Subcutaneous abdominal adipose tissue (tissue), 5 donors: ENCODE measurements around the gene RASSF1.

Experiments
- H3K27ac ChIP-seq: one replicate; pipeline ENCODE4 v1.7.0; 2013; ENCODE audit warnings: low read depth, mild to moderate bottlenecking, inconsistent platforms, low read length, moderate library complexity
- H3K27me3 ChIP-seq, 5 donors: one replicate each; pipeline ENCODE4 v1.7.0; 2013; ENCODE audit warnings: low read length in 5 of 5, inconsistent platforms in 1 of 5; ENCODE audit not compliant: control insufficient read depth in 5 of 5, insufficient read depth in 4 of 5
- H3K36me3 ChIP-seq, 5 donors: one replicate each; pipeline ENCODE4 v1.7.0; 2013; ENCODE audit warnings: low read length in 5 of 5; ENCODE audit not compliant: control insufficient read depth in 5 of 5, insufficient read depth in 5 of 5
- H3K4me1 ChIP-seq, 5 donors: one replicate each; pipeline ENCODE4 v1.7.0; 2013; ENCODE audit warnings: low read length in 5 of 5, mild to moderate bottlenecking in 3 of 5, moderate library complexity in 1 of 5; ENCODE audit not compliant: control insufficient read depth in 5 of 5, insufficient read depth in 5 of 5
- H3K4me3 ChIP-seq, 5 donors: one replicate each; pipeline ENCODE4 v1.7.0; 2013; ENCODE audit warnings: low read length in 5 of 5, low read depth in 1 of 5
- H3K9ac ChIP-seq, 5 donors: one replicate each; pipeline ENCODE4 v1.7.0; 2013; ENCODE audit warnings: low read length in 5 of 5, mild to moderate bottlenecking in 4 of 5, moderate library complexity in 3 of 5
- H3K9me3 ChIP-seq, 5 donors: one replicate each; pipeline ENCODE4 v1.7.0; 2013; ENCODE audit warnings: low read length in 5 of 5; ENCODE audit not compliant: control insufficient read depth in 5 of 5
- donor health status: healthy.
- donor health status: healthy.
- donor health status: healthy.
- donor health status: healthy.
- donor health status: healthy.

RASSF1 gene

GRCh38 chr3:50324351-50325112 lies 16.1 kb downstream of the RASSF1 start:
- peak overlapping the region in 1 of 5 donors; percentile 4 for H3K4me3 ChIP-seq

GRCh38 chr3:50323614-50324199 lies 16.9 kb downstream of the RASSF1 start:
- Histone ChIP-seq H3K9ac (peak overlapping the region in 2 of 5 donors; percentile 11 to 32), H3K36me3 (peaks cover 0 to 27% (median 22%) of the 10 kb centered on the region in 5 donors), H3K9me3 (no peaks in the 10 kb centered on the region), H3K4me3 (peak overlapping the region in 4 of 5 donors; percentile 16 to 95 (median 58)), H3K27me3 (no peaks in the 10 kb centered on the region), H3K4me1 (peaks cover 24 to 79% (median 75%) of the 10 kb centered on the region in 5 donors), H3K27ac (peak overlapping the region; percentile 86)

More at GRCh38 chr3:50324351-50325112, 16.1 kb downstream of the RASSF1 start:
- no peaks in the 10 kb centered on the region for H3K9me3 ChIP-seq
- peak overlapping the region in 2 of 5 donors; percentile 11 to 32 for H3K9ac ChIP-seq
- H3K36me3 ChIP-seq = peaks cover 0 to 23% (median 19%) of the 10 kb centered on the region in 5 donors
- no peaks in the 10 kb centered on the region for H3K27me3 ChIP-seq
- H3K27ac ChIP-seq = peak overlapping the region; percentile 86
- peaks cover 16 to 73% (median 68%) of the 10 kb centered on the region in 5 donors for H3K4me1 ChIP-seq

DNA sequence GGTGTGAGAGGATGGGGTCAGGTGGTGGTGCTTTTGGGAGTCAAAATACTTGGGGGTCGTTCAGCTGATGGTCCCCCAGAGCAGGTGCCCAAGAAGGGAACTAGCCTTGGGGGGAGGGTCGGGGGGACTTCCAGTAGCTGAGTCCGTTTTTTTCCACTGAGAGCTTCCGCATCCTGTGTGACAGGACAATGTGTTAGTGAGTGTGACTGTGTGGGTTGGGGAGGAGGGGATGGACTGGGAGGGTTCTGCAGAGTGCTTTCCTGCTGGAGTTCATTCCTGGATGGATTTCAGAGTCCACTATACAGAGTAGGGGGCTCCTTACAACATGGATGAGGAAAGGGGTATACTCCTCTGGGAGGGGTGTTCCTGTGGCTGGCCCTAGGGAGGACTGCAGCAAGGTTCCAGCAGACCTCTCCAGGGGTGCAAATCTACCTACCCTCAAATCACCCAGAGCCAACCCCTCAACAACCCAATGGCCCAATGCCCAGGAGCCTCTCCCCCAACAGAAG lies 17.5 kb downstream of the RASSF1 start:
- H3K9me3 ChIP-seq = no peaks in the 10 kb centered on the region
- peaks cover 0 to 33% (median 28%) of the 10 kb centered on the region in 5 donors for H3K36me3 ChIP-seq
- H3K27me3 ChIP-seq = no peaks in the 10 kb centered on the region
- peaks cover 27 to 79% (median 75%) of the 10 kb centered on the region in 5 donors for H3K4me1 ChIP-seq
- H3K4me3 ChIP-seq = peak overlapping the region in 4 of 5 donors; percentile 16 to 95 (median 80)
- H3K27ac ChIP-seq = peak overlapping the region; percentile 86
- peak overlapping the region in 2 of 5 donors; percentile 76 to 95 for H3K9ac ChIP-seq

GRCh38 chr3:50322386-50323091 lies 18.1 kb downstream of the RASSF1 start, which contains the start of gene HYAL2:
TSS of gene HYAL2 (minus strand) at chr3:50322745. CDS start at chr3:50320489, 2,256 bp downstream.
- Histone ChIP-seq H3K27ac (peak within 1 kb of the TSS; percentile 86), H3K9ac (peak within 1 kb of the TSS in 4 of 5 donors; percentile 76 to 95 (median 84)), H3K4me3 (peak within 1 kb of the TSS; percentile 59 to 95 (median 79)), H3K27me3 (no peaks in the 10 kb centered on the region), H3K4me1 (peaks cover 27 to 81% (median 78%) of the 10 kb centered on the region in 5 donors), H3K36me3 (peaks cover 0 to 38% (median 33%) of the 10 kb centered on the region in 5 donors), H3K9me3 (no peaks in the 10 kb centered on the region)

DNA sequence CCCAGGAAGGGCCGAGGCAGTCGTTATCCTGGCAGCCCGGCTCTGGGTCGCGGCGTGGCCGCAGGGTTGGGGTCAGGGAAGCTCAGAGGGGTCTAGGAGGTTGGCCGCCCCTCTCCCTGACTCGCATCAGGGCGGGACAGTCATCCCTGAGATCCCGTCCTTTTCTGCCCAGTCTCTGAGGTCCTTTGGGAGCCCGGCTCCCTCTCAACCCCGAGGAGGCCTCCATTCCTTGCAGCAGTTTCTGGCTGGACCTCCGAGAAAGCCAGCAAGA lies 18.6 kb downstream of the RASSF1 start:
- H3K9me3 ChIP-seq = no peaks in the 10 kb centered on the region
- peaks cover 28 to 81% (median 78%) of the 10 kb centered on the region in 5 donors for H3K4me1 ChIP-seq
- H3K4me3 ChIP-seq = peak overlapping the region; percentile 46 to 95 (median 79)
- H3K27ac ChIP-seq = peak overlapping the region; percentile 86
- H3K27me3 ChIP-seq = no peaks in the 10 kb centered on the region
- peak overlapping the region in 3 of 5 donors; percentile 62 to 95 (median 76) for H3K9ac ChIP-seq
- peaks cover 0 to 43% (median 38%) of the 10 kb centered on the region in 5 donors for H3K36me3 ChIP-seq

DNA sequence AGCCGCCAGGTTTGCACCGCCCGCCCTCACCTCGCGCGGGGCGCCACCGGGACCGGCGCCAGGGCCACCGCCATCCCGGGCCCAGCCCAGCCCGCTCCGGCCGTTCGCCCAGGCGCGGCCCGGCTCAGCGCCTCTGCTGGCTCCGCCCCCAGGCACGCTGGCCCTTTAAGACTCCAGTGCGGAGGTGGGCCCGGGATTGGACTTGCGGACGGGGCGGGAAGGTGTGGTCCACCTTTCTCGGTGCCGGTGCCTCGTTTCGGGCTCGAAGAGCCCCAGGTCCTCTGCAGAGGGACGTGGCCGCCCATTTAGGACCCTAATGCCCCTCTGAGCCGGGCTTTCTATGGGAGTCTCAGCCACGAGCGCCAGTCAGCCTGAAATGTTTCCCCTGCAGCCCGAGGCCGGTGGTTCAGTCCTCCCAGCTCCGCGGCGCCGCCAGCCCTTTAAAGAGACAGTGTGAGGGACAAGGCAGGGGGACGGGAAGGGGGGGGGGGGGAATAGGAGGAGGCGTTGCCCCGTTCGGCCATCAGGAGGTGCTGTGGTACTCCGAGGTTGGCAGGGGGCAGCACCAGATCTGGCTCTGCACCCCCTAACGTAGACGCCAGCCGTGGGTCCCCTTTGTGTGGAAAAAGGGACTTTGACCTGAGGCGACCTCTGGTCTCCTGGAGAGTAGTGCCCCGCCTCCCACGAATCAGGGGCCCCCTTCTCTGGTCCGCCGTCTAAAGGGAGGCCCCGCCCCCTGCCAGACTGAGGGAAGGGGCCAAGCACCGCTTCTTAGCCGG lies 19.1 kb downstream of the RASSF1 start:
- peak overlapping the region in 4 of 5 donors; percentile 76 to 95 (median 84) for H3K9ac ChIP-seq
- H3K9me3 ChIP-seq = no peaks in the 10 kb centered on the region
- peaks cover 29 to 82% (median 77%) of the 10 kb centered on the region in 5 donors for H3K4me1 ChIP-seq
- H3K27ac ChIP-seq = peak overlapping the region; percentile 86
- H3K36me3 ChIP-seq = peaks cover 0 to 48% (median 43%) of the 10 kb centered on the region in 5 donors
- no peaks in the 10 kb centered on the region for H3K27me3 ChIP-seq
- H3K4me3 ChIP-seq = peak overlapping the region; percentile 59 to 95 (median 79)

GRCh38 chr3:50320853-50321335 lies 19.7 kb downstream of the RASSF1 start:
- Histone ChIP-seq H3K4me1 (peaks cover 29 to 86% (median 77%) of the 10 kb centered on the region in 5 donors), H3K27me3 (no peaks in the 10 kb centered on the region), H3K36me3 (peaks cover 0 to 47% (median 44%) of the 10 kb centered on the region in 5 donors), H3K9me3 (no peaks in the 10 kb centered on the region), H3K9ac (peak overlapping the region; percentile 72 to 95 (median 84)), H3K27ac (peak overlapping the region; percentile 86), H3K4me3 (peak overlapping the region; percentile 76 to 97 (median 81))

- Histone ChIP-seq H3K27ac (peak overlapping the region; percentile 86), H3K4me3 (peak overlapping the region; percentile 76 to 97 (median 81)), H3K27me3 (no peaks in the 10 kb centered on the region), H3K9me3 (no peaks in the 10 kb centered on the region), H3K4me1 (peaks cover 31 to 83% (median 73%) of the 10 kb centered on the region in 5 donors), H3K9ac (peak overlapping the region; percentile 72 to 95 (median 84)), H3K36me3 (peaks cover 0 to 46% (median 44%) of the 10 kb centered on the region in 5 donors)
These were observed 20.6 kb downstream of the RASSF1 start for GRCh38 chr3:50319894-50320625.
